GM12878 (cell line): ENCODE results near the gene IGLL5. TPM values are rescaled to one million over a fixed set of nuclear protein-coding genes. Genes with fewer than 3 reads are reported as not detected.

ENCODE experiments used
- ATAC-seq: fragments of 200-7000 bp; cut with Tn5 transposase; 3 replicates; pipeline ENCODE4 v1.9.1; 2020; ENCODE audit warnings: mild to moderate bottlenecking, moderate library complexity
- BruUV-seq: library from RNA; stranded (reverse); fragments of 400-500 nt; replicated peaks from 2 replicates; lab custom pipeline; 2021; lab: Mats Ljungman, UMichigan
- CTCF ChIA-PET: fragments of 300-600 bp; sonication (Branson Sonifier 250); formaldehyde crosslinking; extraction: SDS; loops from one replicate; lab custom pipeline; 2021; ENCODE audit warnings: inconsistent platforms; lab: Yijun Ruan, JAX
- POLR2A ChIA-PET: fragments of 350-600 bp; formaldehyde crosslinking; extraction: SDS; loops from one replicate; lab custom pipeline; 2021; ENCODE audit warnings: inconsistent platforms; lab: Charles Lee
- RAD21 ChIA-PET: fragments of 300-600 bp; sonication (Branson Sonifier 250); formaldehyde crosslinking; loops from one replicate; lab custom pipeline; 2023; ENCODE audit warnings: antibody characterized with exemption; ENCODE audit not compliant: unreplicated experiment; lab: Charles Lee
- SMC1A ChIA-PET: fragments of 300-600 bp; sonication (Branson Sonifier 250); formaldehyde crosslinking; loops from one replicate; lab custom pipeline; 2023; ENCODE audit not compliant: unreplicated experiment, uncharacterized antibody; lab: Charles Lee
- DNase-seq: peaks from one replicate; pipeline ENCODE4 v3.0.0-alpha.2; 2011; ENCODE audit warnings: low read depth, low spot score
- FAIRE-seq: peaks from 3 replicates; lab custom pipeline; 2011; peaks lifted over from hg19 to GRCh38; lab: Jason Lieb, UNC
- H2AFZ ChIP-seq: 2 replicates; pipeline ENCODE4 v1.6.0; 2011; ENCODE audit warnings: low read depth, low read length, control low read depth; ENCODE audit not compliant: control insufficient read depth
- H3K27ac ChIP-seq: 2 replicates; pipeline ENCODE4 v1.5.1; 2011; ENCODE audit warnings: control low read depth; ENCODE audit not compliant: control insufficient read depth, insufficient read depth
- H3K27me3 ChIP-seq, 2 experiments: replicated peaks in 1 of 2; 2 replicates each; pipeline versions ENCODE4 v1.6.0 to v1.6.1; 2011; ENCODE audit warnings: low read length in 1 of 2; ENCODE audit not compliant: control insufficient read depth in 2 of 2, insufficient read depth in 2 of 2
- H3K36me3 ChIP-seq, 2 experiments: 2 replicates each; pipeline ENCODE4 v1.5.1; 2011; ENCODE audit warnings: low read length in 1 of 2; ENCODE audit not compliant: control insufficient read depth in 2 of 2, insufficient read depth in 2 of 2
- H3K4me1 ChIP-seq: 2 replicates; pipeline ENCODE4 v1.6.1; 2011; ENCODE audit warnings: mild to moderate bottlenecking, low read length, moderate library complexity, mixed read lengths; ENCODE audit not compliant: control insufficient read depth, insufficient read depth
- H3K4me2 ChIP-seq: 2 replicates; pipeline ENCODE4 v1.6.0; 2011; ENCODE audit warnings: control low read depth; ENCODE audit not compliant: control insufficient read depth, insufficient read depth
- H3K4me3 ChIP-seq: fragments of 200-600 bp; sonication (generic); 2 replicates; pipeline ENCODE4 v1.5.1; 2016
- H3K79me2 ChIP-seq: 2 replicates; pipeline ENCODE4 v1.6.0; 2011; ENCODE audit warnings: low read length; ENCODE audit not compliant: control insufficient read depth, insufficient read depth
- H3K9ac ChIP-seq: 2 replicates; pipeline ENCODE4 v1.8.0; 2011; ENCODE audit warnings: low read length, control low read depth, mixed read lengths; ENCODE audit not compliant: control insufficient read depth, insufficient read depth
- H3K9me3 ChIP-seq: replicated peaks from 3 replicates; pipeline ENCODE4 v1.5.1; 2011; ENCODE audit warnings: mild to moderate bottlenecking, low read length; ENCODE audit not compliant: control insufficient read depth, insufficient read depth
- H4K20me1 ChIP-seq: 2 replicates; pipeline ENCODE4 v1.6.0; 2011; ENCODE audit not compliant: control insufficient read depth, insufficient read depth
- BACH1 ChIP-seq: fragments of 450-650 bp; IDR thresholded peaks from 2 replicates; pipeline ENCODE4 v1.6.1; 2017; ENCODE audit warnings: mild to moderate bottlenecking, borderline replicate concordance
- CBX3 ChIP-seq: fragments of 200-600 bp; sonication (generic); IDR thresholded peaks from 2 replicates; pipeline ENCODE4 v1.6.1; 2016; ENCODE audit warnings: low read depth, borderline replicate concordance
- CREB1 ChIP-seq: IDR thresholded peaks from 2 replicates; pipeline ENCODE4 v1.6.1; 2012; ENCODE audit warnings: low read depth, mild to moderate bottlenecking, inconsistent platforms
- E2F8 ChIP-seq: fragments of 450-650 bp; IDR thresholded peaks from 2 replicates; pipeline ENCODE4 v1.6.1; 2018; ENCODE audit warnings: mild to moderate bottlenecking, low read depth, moderate library complexity; ENCODE audit not compliant: partially characterized antibody
- EZH2 ChIP-seq: IDR thresholded peaks from 2 replicates; pipeline ENCODE4 v1.6.1; 2012; ENCODE audit warnings: low read depth, mild to moderate bottlenecking, control low read depth, inconsistent platforms, low read length, borderline replicate concordance; ENCODE audit not compliant: control insufficient read depth
- NBN ChIP-seq: fragments of 450-650 bp; IDR thresholded peaks from 2 replicates; pipeline ENCODE4 v1.6.1; 2016
- PRDM15 ChIP-seq: fragments of 450-650 bp; formaldehyde crosslinking; IDR thresholded peaks from 2 replicates; pipeline ENCODE4 v1.4.0; 2020; ENCODE audit warnings: mild to moderate bottlenecking, moderate library complexity
- SMC3 ChIP-seq: IDR thresholded peaks from 2 replicates; pipeline ENCODE4 v1.6.1; 2011; ENCODE audit warnings: low read length, improper control_type of control experiment, borderline replicate concordance
- SPI1 ChIP-seq: IDR thresholded peaks from 2 replicates; pipeline ENCODE4 v1.6.1; 2011; ENCODE audit warnings: low read depth, mild to moderate bottlenecking, low read length, moderate library complexity, borderline replicate concordance; ENCODE audit not compliant: insufficient read depth
- SRF ChIP-seq, 2 experiments: IDR thresholded peaks; 2 replicates each; pipeline ENCODE4 v1.6.1; 2011; ENCODE audit warnings: low read depth in 2 of 2, low read length in 2 of 2, mild to moderate bottlenecking in 1 of 2, moderate library complexity in 1 of 2
- TCF7 ChIP-seq: IDR thresholded peaks from 2 replicates; pipeline ENCODE4 v1.6.1; 2014; ENCODE audit warnings: antibody characterized with exemption, borderline replicate concordance
- WGBS: methylation state at CpG from one replicate; pipeline ENCODE4 v1.1.6; 2016; ENCODE audit warnings: low lambda C conversion rate; ENCODE audit not compliant: insufficient replicate concordance, insufficient coverage; ENCODE audit errors: missing lambda C conversion rate; 5-methylcytosine and 5-hydroxymethylcytosine counted together
- in situ Hi-C: fragments of 300-500 bp; cut with MboI; formaldehyde crosslinking; loops from 9 replicates; pipeline ENCODE4 v1.14.3; 2018; ENCODE audit warnings: mixed read lengths
- intact Hi-C: fragments of 100-400 bp; cut with micrococcal nuclease; formaldehyde crosslinking; loops from one replicate; pipeline ENCODE4 v1.14.2; 2022; ENCODE audit not compliant: unreplicated experiment
- polyA plus RNA-seq, 11 experiments: library from polyadenylated mRNA; depleted of rRNA in 4 of 11; unstranded in 6 of 11; stranded (reverse) in 5 of 11; fragments of >200 nt; fragmentation: Nextera tagmentation in 4 of 11; fragmentation: Illumina TruSeq in 1 of 11; extraction: Ambion mirVana in 4 of 11; extraction: Trizol in 1 of 11; gene quantifications; 1 replicate in 1 of 11; 2 replicates in 10 of 11; pipeline versions ENCODE4 v1.2.1 to v1.2.3, GENCODE V29; 2011 to 2016; ENCODE audit warnings: inconsistent platforms in 2 of 11, missing spikeins in 2 of 11, low read depth in 1 of 11
- total RNA-seq, 4 experiments: library from RNA; depleted of rRNA in 3 of 4; stranded (reverse); fragments of >200 nt in 3 of 4; fragmentation: Illumina TruSeq in 1 of 4; extraction: Trizol in 1 of 4; gene quantifications; 2 replicates each; pipeline versions ENCODE4 v1.2.1 to v1.2.3, GENCODE V29; 2013 to 2021
- TF ChIP-seq, protein P1 (sequence below): fragments of 450-650 bp; IDR thresholded peaks from 2 replicates; pipeline ENCODE4 v1.6.1; 2016; ENCODE audit warnings: mild to moderate bottlenecking, moderate library complexity, borderline replicate concordance

Gene IGLL5
- total and polyA plus RNA-seq, 10 of the 15 experiments (the other 5 are each of a cell fraction or from before 2014, with no cell fraction given), result not detected

GRCh38 chr22:22839570-22840314 is 47.9 kb upstream of the IGLL5 start:
- Histone ChIP-seq H3K4me3 (no peak overlapping the region), H3K4me1 (no peaks in the 10 kb centered on the region; the same call in 1 of the 2 replicates), H3K79me2 (no peaks in the 10 kb centered on the region), H3K36me3 (no peaks in the 10 kb centered on the region), H3K9me3 (no peaks in the 10 kb centered on the region), H3K9ac (no peak overlapping the region), H3K27me3 (no peaks in the 10 kb centered on the region), H4K20me1 (no peaks in the 10 kb centered on the region), H3K27ac (no peak overlapping the region), H2AFZ (no peak overlapping the region), H3K4me2 (no peak overlapping the region)
- ChIA-PET RAD21 (interaction anchor here (1.3 kb wide), 1 partner anchor 9 kb away, joined by 3 read pairs; no protein-coding TSS in a partner anchor), POLR2A (no interaction called here), SMC1A (interaction anchor here (0.6 to 2.7 kb wide), 4 partner anchors 10 to 197 kb away, joined by 4 to 12 read pairs (median 8); no protein-coding TSS in a partner anchor), CTCF (interaction anchor here (2.8 kb wide), 1 partner anchor 115 kb away, joined by 15 read pairs; no protein-coding TSS in a partner anchor)
- WGBS, result 58% methylated on average over 6 of the region's 6 CpGs
- in situ Hi-C loops, result no loop called here
- intact Hi-C loops, result loop anchor here (10.0 kb wide), 1 partner anchor 285 kb away; no protein-coding TSS in a partner anchor
- ATAC-seq, result no peak
- DNase-seq, result no peak
- no peak for FAIRE-seq
- no TSS peak for BruUV-seq
- TF ChIP-seq CBX3 (no peak), SRF (IDR thresholded peaks at IDR 0.05; ENCODE audit: low read depth in 2 of 2, low read length in 2 of 2) (no peak), SMC3 (no peak), EZH2 (no peak), TCF7 (no peak), PRDM15 (CRISPR knock-in tag) (no peak), BACH1 (no peak), CREB1 (no peak), E2F8 (no peak), NBN (no peak), SPI1 (no peak)
- TF ChIP-seq, protein P1, sequence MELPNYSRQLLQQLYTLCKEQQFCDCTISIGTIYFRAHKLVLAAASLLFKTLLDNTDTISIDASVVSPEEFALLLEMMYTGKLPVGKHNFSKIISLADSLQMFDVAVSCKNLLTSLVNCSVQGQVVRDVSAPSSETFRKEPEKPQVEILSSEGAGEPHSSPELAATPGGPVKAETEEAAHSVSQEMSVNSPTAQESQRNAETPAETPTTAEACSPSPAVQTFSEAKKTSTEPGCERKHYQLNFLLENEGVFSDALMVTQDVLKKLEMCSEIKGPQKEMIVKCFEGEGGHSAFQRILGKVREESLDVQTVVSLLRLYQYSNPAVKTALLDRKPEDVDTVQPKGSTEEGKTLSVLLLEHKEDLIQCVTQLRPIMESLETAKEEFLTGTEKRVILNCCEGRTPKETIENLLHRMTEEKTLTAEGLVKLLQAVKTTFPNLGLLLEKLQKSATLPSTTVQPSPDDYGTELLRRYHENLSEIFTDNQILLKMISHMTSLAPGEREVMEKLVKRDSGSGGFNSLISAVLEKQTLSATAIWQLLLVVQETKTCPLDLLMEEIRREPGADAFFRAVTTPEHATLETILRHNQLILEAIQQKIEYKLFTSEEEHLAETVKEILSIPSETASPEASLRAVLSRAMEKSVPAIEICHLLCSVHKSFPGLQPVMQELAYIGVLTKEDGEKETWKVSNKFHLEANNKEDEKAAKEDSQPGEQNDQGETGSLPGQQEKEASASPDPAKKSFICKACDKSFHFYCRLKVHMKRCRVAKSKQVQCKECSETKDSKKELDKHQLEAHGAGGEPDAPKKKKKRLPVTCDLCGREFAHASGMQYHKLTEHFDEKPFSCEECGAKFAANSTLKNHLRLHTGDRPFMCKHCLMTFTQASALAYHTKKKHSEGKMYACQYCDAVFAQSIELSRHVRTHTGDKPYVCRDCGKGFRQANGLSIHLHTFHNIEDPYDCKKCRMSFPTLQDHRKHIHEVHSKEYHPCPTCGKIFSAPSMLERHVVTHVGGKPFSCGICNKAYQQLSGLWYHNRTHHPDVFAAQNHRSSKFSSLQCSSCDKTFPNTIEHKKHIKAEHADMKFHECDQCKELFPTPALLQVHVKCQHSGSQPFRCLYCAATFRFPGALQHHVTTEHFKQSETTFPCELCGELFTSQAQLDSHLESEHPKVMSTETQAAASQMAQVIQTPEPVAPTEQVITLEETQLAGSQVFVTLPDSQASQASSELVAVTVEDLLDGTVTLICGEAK, result no peak
